Activated T-helper 1 cell treated with anti-CD3 and anti-CD28 coated beads, Interleukin-12 subunit alpha, Interleukin-12 subunit beta, Interleukin-2, Interleukin-4 antibody, amounts not matched to agents 30 ng/mL and 10 ng/mL and 1 ng/mL, durations not matched to agents 14 hours and 24 hours and 36 hours (primary cell): ENCODE data around the gene KPNB1. TPM values are rescaled to one million over a fixed set of nuclear protein-coding genes. Genes with fewer than 3 reads are reported as not detected.
A peak's percentile ranks its signal among the peaks of the same experiment; 100 is the strongest.

Source experiments
- DNase-seq: peaks from one replicate; pipeline ENCODE4 v3.0.0; 2021; ENCODE audit warnings: low spot score
- H3K27ac Mint-ChIP-seq: one replicate; pipeline ENCODE4 v1.8.0; 2021; ENCODE audit warnings: mild to moderate bottlenecking, mixed read lengths
- H3K27me3 Mint-ChIP-seq: one replicate; pipeline ENCODE4 v1.8.0; 2022; ENCODE audit warnings: mild to moderate bottlenecking, moderate library complexity, mixed read lengths; ENCODE audit not compliant: insufficient read depth
- H3K36me3 Mint-ChIP-seq: one replicate; pipeline ENCODE4 v1.8.0; 2021; ENCODE audit warnings: low read depth, mixed read lengths
- H3K4me1 Mint-ChIP-seq: one replicate; pipeline ENCODE4 v1.8.0; 2021; ENCODE audit warnings: low read depth, mixed read lengths
- H3K4me3 Mint-ChIP-seq: one replicate; pipeline ENCODE4 v1.8.0; 2021; ENCODE audit warnings: mild to moderate bottlenecking, moderate library complexity, mixed read lengths
- H3K9me3 Mint-ChIP-seq: one replicate; pipeline ENCODE4 v1.8.0; 2021; ENCODE audit warnings: mixed read lengths
- intact Hi-C: fragments of 100-400 bp; cut with micrococcal nuclease; formaldehyde crosslinking; loops from one replicate; pipeline ENCODE4 v1.15.1; 2024
- total RNA-seq: library from RNA; stranded (reverse); gene quantifications from 2 replicates; pipeline ENCODE4 v1.2.3, GENCODE V29; 2022

Gene KPNB1
- total RNA-seq, 1 donor from 2014 or later: 718 TPM

GRCh38 chr17:47707056-47707804, 57.5 kb downstream of the KPNB1 start:
- H3K4me1 Mint-ChIP-seq: peaks cover 71% of the 10 kb centered on the region
- H3K27me3 Mint-ChIP-seq: no peaks in the 10 kb centered on the region
- no peak for DNase-seq
- no peaks in the 10 kb centered on the region for H3K9me3 Mint-ChIP-seq
- intact Hi-C loops: no loop called here
- H3K27ac Mint-ChIP-seq: peak overlapping the region; percentile 84
- peak overlapping the region; percentile 19 for H3K4me3 Mint-ChIP-seq
- peaks cover 21% of the 10 kb centered on the region for H3K36me3 Mint-ChIP-seq

- peaks cover 70% of the 10 kb centered on the region for H3K4me1 Mint-ChIP-seq
- H3K27ac Mint-ChIP-seq: no peak overlapping the region
- peaks cover 21% of the 10 kb centered on the region for H3K36me3 Mint-ChIP-seq
- H3K27me3 Mint-ChIP-seq: no peaks in the 10 kb centered on the region
- H3K4me3 Mint-ChIP-seq: no peak overlapping the region
- DNase-seq: no peak
- intact Hi-C loops: no loop called here
- H3K9me3 Mint-ChIP-seq: no peaks in the 10 kb centered on the region
Measured at GRCh38 chr17:47707884-47708283, 58.2 kb downstream of the KPNB1 start.

DNA sequence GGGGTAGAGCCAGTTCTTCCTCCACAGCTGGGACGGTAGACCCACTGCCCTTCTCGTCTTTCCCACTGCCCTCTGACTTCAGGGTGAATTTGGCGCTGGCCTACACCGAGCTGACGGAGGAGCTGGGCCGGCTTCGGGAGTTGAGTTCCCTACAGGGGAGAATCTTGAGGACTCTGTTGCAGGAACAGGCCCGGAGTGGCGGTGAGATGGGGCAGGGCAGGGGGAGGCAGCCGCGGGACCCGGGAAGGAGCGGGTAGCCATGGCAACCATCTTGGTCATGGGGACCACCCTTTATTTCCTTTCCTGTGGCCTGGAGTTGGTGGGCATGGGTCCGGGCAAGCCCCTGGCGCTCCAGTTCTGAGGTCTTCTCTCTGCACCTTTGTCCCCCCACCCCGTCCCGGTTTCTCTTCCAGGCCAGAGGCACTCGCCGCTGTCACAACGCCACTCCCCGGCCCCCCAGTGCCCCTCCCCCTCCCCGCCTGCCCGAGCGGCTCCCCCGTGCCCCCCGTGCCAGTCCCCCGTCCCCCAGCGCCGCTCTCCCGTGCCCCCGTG, 58.7 kb downstream of the KPNB1 start:
- no peak for DNase-seq
- peaks cover 71% of the 10 kb centered on the region for H3K4me1 Mint-ChIP-seq
- no peak overlapping the region for H3K27ac Mint-ChIP-seq
- intact Hi-C loops: no loop called here
- no peaks in the 10 kb centered on the region for H3K27me3 Mint-ChIP-seq
- no peak overlapping the region for H3K4me3 Mint-ChIP-seq
- H3K9me3 Mint-ChIP-seq: no peaks in the 10 kb centered on the region
- H3K36me3 Mint-ChIP-seq: peaks cover 21% of the 10 kb centered on the region

DNA sequence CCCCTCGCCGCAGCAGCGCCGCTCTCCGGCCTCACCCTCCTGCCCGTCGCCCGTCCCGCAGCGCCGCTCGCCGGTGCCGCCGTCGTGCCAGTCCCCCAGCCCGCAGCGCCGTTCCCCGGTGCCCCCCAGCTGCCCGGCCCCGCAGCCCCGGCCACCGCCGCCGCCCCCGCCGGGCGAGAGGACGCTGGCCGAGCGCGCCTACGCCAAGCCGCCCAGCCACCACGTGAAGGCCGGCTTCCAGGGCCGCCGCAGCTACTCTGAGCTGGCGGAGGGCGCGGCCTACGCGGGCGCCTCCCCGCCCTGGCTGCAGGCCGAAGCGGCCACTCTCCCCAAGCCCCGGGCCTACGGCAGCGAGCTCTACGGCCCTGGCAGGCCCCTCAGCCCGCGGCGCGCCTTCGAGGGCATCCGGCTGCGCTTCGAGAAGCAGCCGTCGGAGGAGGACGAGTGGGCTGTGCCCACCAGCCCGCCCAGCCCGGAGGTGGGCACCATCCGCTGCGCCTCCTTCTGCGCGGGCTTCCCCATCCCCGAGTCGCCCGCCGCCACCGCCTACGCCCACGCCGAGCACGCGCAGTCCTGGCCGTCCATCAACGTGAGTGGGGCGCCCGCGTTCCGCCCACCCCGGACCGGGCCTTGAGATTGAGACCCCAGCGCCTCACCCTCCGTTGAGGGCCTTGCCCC, 59.3 kb downstream of the KPNB1 start:
- Mint-ChIP-seq H3K4me1 (peaks cover 71% of the 10 kb centered on the region), H3K27ac (no peak overlapping the region), H3K4me3 (no peak overlapping the region), H3K27me3 (no peaks in the 10 kb centered on the region), H3K36me3 (peaks cover 21% of the 10 kb centered on the region), H3K9me3 (no peaks in the 10 kb centered on the region)
- intact Hi-C loops: no loop called here
- DNase-seq: no peak

DNA sequence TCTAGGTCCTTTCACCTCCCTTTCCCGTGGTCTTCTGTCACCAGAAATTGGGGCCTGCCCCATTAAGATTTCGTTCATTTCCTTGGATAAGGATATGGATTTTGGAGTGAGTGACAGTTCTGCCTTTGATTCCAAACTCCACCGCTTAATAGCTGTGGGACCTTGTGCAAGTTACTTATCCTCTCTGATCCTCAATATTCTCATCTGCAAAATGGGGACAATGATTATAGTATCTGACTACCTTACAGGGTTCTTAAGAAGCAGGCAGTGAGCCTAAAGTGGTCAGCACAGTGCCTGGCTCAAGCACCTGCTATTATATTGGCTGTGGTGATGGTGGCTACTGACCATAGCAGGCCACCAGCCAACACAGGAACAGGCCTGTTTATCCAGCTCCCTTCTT, 59.9 kb downstream of the KPNB1 start:
- Mint-ChIP-seq H3K36me3 (peaks cover 21% of the 10 kb centered on the region), H3K4me3 (no peak overlapping the region), H3K27me3 (no peaks in the 10 kb centered on the region), H3K4me1 (peaks cover 71% of the 10 kb centered on the region), H3K27ac (no peak overlapping the region), H3K9me3 (no peaks in the 10 kb centered on the region)
- no peak for DNase-seq
- intact Hi-C loops: no loop called here

GRCh38 chr17:47711366-47712099, 61.8 kb downstream of the KPNB1 start:
- DNase-seq: no peak
- peaks cover 71% of the 10 kb centered on the region for H3K4me1 Mint-ChIP-seq
- intact Hi-C loops: no loop called here
- H3K27me3 Mint-ChIP-seq: no peaks in the 10 kb centered on the region
- H3K4me3 Mint-ChIP-seq: no peak overlapping the region
- no peaks in the 10 kb centered on the region for H3K9me3 Mint-ChIP-seq
- H3K36me3 Mint-ChIP-seq: peaks cover 17% of the 10 kb centered on the region
- peak overlapping the region; percentile 63 for H3K27ac Mint-ChIP-seq

DNA sequence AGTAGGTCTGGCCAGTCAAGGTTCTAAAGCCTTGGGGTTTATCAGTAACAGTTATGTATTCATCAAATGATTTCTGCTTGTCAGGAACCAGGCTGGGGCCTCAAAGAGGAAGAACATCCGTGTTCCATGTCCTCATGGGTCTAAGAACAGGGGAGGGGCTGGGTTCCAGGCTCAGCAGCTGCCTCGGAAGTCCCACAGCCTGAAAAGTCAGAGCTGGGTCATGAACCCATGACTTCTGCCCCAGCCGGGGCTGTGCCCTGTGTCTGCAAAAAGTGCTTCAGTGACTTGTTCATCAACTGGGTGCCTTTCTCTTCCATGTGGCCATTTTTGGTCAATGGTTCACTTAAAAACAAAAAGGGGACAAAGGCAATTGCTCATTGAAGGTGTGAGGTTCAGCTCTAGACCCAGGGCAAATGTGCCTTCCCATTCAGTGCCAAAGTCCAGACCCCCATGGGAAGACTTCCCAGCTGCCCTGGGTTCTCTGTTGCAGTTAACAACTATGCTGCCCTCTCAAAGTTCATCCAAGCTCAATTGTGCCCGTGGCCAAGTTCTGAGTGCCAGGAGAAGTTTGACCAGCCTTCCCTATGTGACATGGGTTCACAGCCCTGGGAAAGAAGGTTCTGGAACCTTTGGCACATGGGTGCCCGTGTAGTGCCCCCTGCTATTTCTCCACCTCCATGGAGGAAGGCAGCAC, 62.8 kb downstream of the KPNB1 start:
- no peaks in the 10 kb centered on the region for H3K27me3 Mint-ChIP-seq
- peaks cover 71% of the 10 kb centered on the region for H3K4me1 Mint-ChIP-seq
- no peaks in the 10 kb centered on the region for H3K9me3 Mint-ChIP-seq
- peaks cover 15% of the 10 kb centered on the region for H3K36me3 Mint-ChIP-seq
- H3K27ac Mint-ChIP-seq: no peak overlapping the region
- no peak overlapping the region for H3K4me3 Mint-ChIP-seq
- DNase-seq: no peak
- intact Hi-C loops: no loop called here

GRCh38 chr17:47713980-47714700, 64.4 kb downstream of the KPNB1 start:
- H3K27ac Mint-ChIP-seq: peak overlapping the region; percentile 53
- H3K4me3 Mint-ChIP-seq: no peak overlapping the region
- H3K27me3 Mint-ChIP-seq: no peaks in the 10 kb centered on the region
- peaks cover 15% of the 10 kb centered on the region for H3K36me3 Mint-ChIP-seq
- DNase-seq: no peak
- H3K4me1 Mint-ChIP-seq: peaks cover 81% of the 10 kb centered on the region
- intact Hi-C loops: no loop called here
- H3K9me3 Mint-ChIP-seq: no peaks in the 10 kb centered on the region

DNA sequence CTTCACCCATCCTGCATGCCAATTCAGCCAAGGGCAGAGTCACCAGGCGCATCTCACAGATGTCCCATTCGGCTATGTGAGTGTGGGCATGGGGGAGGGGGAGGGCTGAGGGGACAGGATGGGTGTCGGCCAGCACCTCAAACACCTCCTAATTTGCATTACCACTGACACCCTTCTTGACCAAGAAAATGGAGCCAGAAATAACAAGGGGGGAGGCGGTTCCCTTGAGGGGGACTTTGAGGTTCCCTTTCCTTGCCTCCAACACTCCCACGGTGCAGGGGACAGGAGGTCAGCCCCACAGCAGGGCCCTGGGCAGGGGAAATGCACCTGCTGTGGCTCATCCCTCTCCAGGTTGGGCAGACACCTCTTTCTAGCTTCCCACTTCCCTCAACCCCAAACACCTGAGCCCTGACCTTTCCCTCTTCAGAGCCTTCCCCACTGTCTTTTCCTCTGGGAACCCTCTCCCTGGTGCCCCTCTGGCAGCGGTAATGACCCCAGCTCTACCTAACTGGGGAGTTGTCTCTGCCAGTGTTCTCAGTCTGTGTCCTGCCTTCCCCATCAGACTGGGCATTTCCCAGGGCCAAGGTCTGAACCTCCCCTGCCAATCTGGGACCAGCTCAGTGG, 65.2 kb downstream of the KPNB1 start:
- DNase-seq: no peak
- Mint-ChIP-seq H3K4me1 (peaks cover 88% of the 10 kb centered on the region), H3K27ac (peak overlapping the region; percentile 22), H3K4me3 (peak overlapping the region; percentile 40), H3K27me3 (no peaks in the 10 kb centered on the region), H3K36me3 (peaks cover 9% of the 10 kb centered on the region), H3K9me3 (no peaks in the 10 kb centered on the region)
- intact Hi-C loops: loop anchor here (5.0 kb wide), 1 partner anchor 53 kb away; no protein-coding TSS in a partner anchor

GRCh38 chr17:47715669-47716325, 66.1 kb downstream of the KPNB1 start:
- peaks cover 91% of the 10 kb centered on the region for H3K4me1 Mint-ChIP-seq
- peaks cover 3% of the 10 kb centered on the region for H3K36me3 Mint-ChIP-seq
- no peak for DNase-seq
- H3K9me3 Mint-ChIP-seq: no peaks in the 10 kb centered on the region
- intact Hi-C loops: loop anchor here (5.0 kb wide), 1 partner anchor 53 kb away; no protein-coding TSS in a partner anchor
- H3K4me3 Mint-ChIP-seq: peak overlapping the region; percentile 40
- H3K27ac Mint-ChIP-seq: peak overlapping the region; percentile 54
- H3K27me3 Mint-ChIP-seq: no peaks in the 10 kb centered on the region

DNA sequence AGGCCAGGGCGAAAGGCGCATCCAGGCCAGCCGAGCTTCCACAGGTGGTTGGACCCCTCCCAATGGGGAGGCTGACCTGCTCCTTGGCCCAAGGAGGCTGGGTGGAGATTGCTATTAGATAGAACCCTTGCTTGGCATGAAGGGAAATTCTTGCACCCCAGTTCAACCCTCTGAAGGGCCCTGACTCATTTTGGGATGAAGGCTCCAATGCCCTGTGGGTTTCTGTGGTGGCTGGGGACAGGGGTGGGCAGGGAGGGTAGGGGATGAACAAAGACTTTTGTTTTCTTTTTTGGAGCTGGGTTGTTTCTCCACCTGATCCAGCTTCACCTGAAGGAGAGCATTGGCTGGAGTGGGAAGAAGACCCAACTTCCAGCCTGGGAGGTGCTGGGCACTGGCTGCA, 66.7 kb downstream of the KPNB1 start:
- DNase-seq: no peak
- Mint-ChIP-seq H3K27ac (peak overlapping the region; percentile 72), H3K9me3 (no peaks in the 10 kb centered on the region), H3K36me3 (no peaks in the 10 kb centered on the region), H3K4me3 (peak overlapping the region; percentile 43), H3K4me1 (peaks cover 96% of the 10 kb centered on the region), H3K27me3 (no peaks in the 10 kb centered on the region)
- intact Hi-C loops: loop anchor here (5.0 kb wide), 1 partner anchor 54 kb away; no protein-coding TSS in a partner anchor
